RWPE2 (cell line): ENCODE data around the gene PITPNB.

Source experiments
- ATAC-seq: fragments of 200-7000 bp; cut with Tn5 transposase; 3 replicates; pipeline ENCODE4 v1.9.1; 2021; ENCODE audit warnings: low read depth
- DNase-seq: peaks from one replicate; pipeline ENCODE4 v3.0.0-alpha.2; 2020; ENCODE audit warnings: low spot score
- H3K27ac ChIP-seq: fragments of 450-650 bp; 2 replicates; pipeline ENCODE4 v1.5.1; 2017; ENCODE audit warnings: mild to moderate bottlenecking; ENCODE audit not compliant: poor library complexity, severe bottlenecking
- H3K27me3 ChIP-seq: fragments of 250-450 bp; sonication (Bioruptor Pico); 2 replicates; pipeline ENCODE4 v1.5.1; 2021; ENCODE audit warnings: mild to moderate bottlenecking, moderate library complexity; ENCODE audit not compliant: insufficient read depth, poor library complexity, severe bottlenecking
- H3K36me3 ChIP-seq: fragments of 250-450 bp; sonication (Bioruptor Pico); 2 replicates; pipeline ENCODE4 v1.5.1; 2020; ENCODE audit warnings: low read depth, mild to moderate bottlenecking, moderate library complexity
- H3K4me1 ChIP-seq: fragments of 250-450 bp; sonication (Bioruptor Pico); 2 replicates; pipeline ENCODE4 v1.5.1; 2021; ENCODE audit warnings: mild to moderate bottlenecking, moderate library complexity; ENCODE audit not compliant: insufficient read depth, poor library complexity, severe bottlenecking
- H3K4me3 ChIP-seq: fragments of 250-450 bp; sonication (Bioruptor Pico); 2 replicates; pipeline ENCODE4 v1.5.1; 2021; ENCODE audit warnings: mild to moderate bottlenecking, moderate library complexity; ENCODE audit not compliant: severe bottlenecking
- H3K9me3 ChIP-seq: fragments of 250-450 bp; sonication (Bioruptor Pico); 2 replicates; pipeline ENCODE4 v1.5.1; 2021; ENCODE audit warnings: mild to moderate bottlenecking, moderate library complexity; ENCODE audit not compliant: severe bottlenecking
- CTCF ChIP-seq: fragments of 450-650 bp; IDR thresholded peaks from one replicate; pipeline ENCODE4 v1.5.1; 2017; ENCODE audit warnings: mild to moderate bottlenecking, moderate library complexity; ENCODE audit not compliant: poor library complexity, severe bottlenecking

The PITPNB gene

DNA sequence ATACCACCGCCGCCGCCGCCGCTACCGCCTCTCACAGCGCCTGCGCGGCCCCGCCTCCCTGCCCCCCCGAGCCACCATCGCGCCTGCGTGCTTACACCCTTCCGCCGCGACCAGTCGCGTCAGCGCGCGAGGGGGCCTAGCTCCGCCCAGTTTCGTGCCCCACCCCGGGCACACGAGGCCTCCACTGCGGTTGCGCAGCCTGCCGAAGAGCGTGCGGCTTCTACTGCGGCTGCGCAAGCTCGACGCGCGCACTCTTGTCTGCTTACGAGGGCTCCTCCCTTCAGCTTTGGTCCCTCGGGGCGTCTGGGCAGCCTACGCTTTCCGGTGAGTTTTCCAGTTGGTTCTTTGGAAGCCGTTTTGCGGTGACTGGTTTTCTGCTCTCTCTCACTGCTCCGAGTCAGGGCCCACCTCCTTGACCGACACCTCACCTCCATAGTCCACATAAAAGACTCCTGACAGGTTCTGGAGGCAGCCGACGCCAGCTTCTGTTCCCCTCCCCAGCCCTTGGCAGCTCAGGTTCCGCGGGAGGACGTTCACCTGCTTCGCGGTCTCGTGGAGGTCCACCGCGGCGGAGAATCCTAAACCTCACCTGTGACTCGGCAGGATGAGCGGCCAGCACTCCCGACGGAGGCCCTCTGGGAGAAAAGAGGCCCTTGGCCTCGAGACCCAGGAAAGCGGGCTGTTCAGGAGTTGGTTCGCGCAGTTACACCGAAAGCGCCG, at the start of gene PITPNB:
TSS of gene PITPNB (minus strand) at position 35 of the 720 bp plus-strand sequence. CDS start 65 bp downstream, outside the sequence.
- DNase-seq (peak; percentile 94), ATAC-seq (peak; percentile 82)
- H3K4me1 ChIP-seq: peaks cover 31% of the 10 kb centered on the region

GRCh38 chr22:27966168-27967064, 47.4 kb upstream of the PITPNB start:
- Histone ChIP-seq H3K9me3 (no peaks in the 10 kb centered on the region), H3K36me3 (peaks cover 16% of the 10 kb centered on the region; the same call in 1 of the 2 replicates), H3K27ac (no peak overlapping the region), H3K4me1 (no peaks in the 10 kb centered on the region), H3K4me3 (no peak overlapping the region), H3K27me3 (no peaks in the 10 kb centered on the region)
- no peak for ATAC-seq
- no peak for TF ChIP-seq CTCF
- DNase-seq: no peak

More for the DNA sequence above, at the start of gene PITPNB:
- peak within 1 kb of the TSS; percentile 85 for H3K27ac ChIP-seq
- H3K27me3 ChIP-seq: no peaks in the 10 kb centered on the region
- no peaks in the 10 kb centered on the region for H3K9me3 ChIP-seq
- peaks cover 45% of the 10 kb centered on the region for H3K36me3 ChIP-seq
- peak within 1 kb of the TSS; percentile 60 for H3K4me3 ChIP-seq
- TF ChIP-seq CTCF: no peak

GRCh38 chr22:27962268-27963044, 43.4 kb upstream of the PITPNB start:
- TF ChIP-seq CTCF: no peak
- Histone ChIP-seq H3K4me1 (no peaks in the 10 kb centered on the region), H3K36me3 (no peaks in the 10 kb centered on the region), H3K27ac (no peak overlapping the region), H3K27me3 (no peaks in the 10 kb centered on the region), H3K9me3 (no peaks in the 10 kb centered on the region), H3K4me3 (no peak overlapping the region)
- no peak for ATAC-seq
- DNase-seq: no peak

DNA sequence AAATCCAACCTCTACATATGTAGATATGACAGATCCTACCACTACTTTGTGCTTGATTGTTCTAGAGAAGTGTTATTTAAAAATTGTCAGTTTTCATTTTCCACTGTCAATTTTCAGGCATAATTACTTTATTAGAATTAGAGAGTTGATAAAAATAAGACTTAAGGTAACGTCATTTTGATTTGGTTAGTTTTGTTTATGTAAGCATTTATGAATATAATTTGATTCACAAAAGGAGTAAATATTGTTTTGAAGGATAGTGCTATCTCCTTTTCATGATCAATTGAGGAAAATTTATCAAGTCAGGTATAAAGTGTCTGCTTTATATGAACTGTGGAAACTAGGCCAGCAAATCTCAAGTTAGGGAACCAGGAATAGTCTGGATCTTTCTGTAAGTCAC, 42.6 kb upstream of the PITPNB start:
- H3K4me3 ChIP-seq: no peak overlapping the region
- DNase-seq (no peak), ATAC-seq (no peak)
- no peaks in the 10 kb centered on the region for H3K36me3 ChIP-seq
- H3K27ac ChIP-seq: no peak overlapping the region
- no peaks in the 10 kb centered on the region for H3K4me1 ChIP-seq
- no peaks in the 10 kb centered on the region for H3K27me3 ChIP-seq
- TF ChIP-seq CTCF: no peak
- H3K9me3 ChIP-seq: no peaks in the 10 kb centered on the region
